GM10248 (cell line): Measurements from ENCODE around the gene KRTAP5-3.
"Not testable (repeated sequence)": the region's sequence is repeated elsewhere in the genome, so short reads cannot be mapped to it uniquely, and the experiment has no call there.

ENCODE experiments used
- CTCF ChIA-PET: fragments of 300-600 bp; sonication (Branson Sonifier 250); formaldehyde crosslinking; extraction: SDS; loops from one replicate; lab custom pipeline; 2021; ENCODE audit warnings: antibody characterized with exemption; lab: Yijun Ruan, JAX
- POLR2A ChIA-PET: fragments of 350-650 bp; sonication (Branson Sonifier 250); formaldehyde crosslinking; extraction: SDS; loops from one replicate; lab custom pipeline; 2020; ENCODE audit warnings: antibody characterized with exemption; lab: Yijun Ruan, JAX
- DNase-seq: peaks from one replicate; pipeline ENCODE4 v3.0.0; 2012; ENCODE audit errors: extremely low spot score
- CTCF ChIP-seq: IDR thresholded peaks from 2 replicates; pipeline ENCODE4 v1.5.1; 2012; ENCODE audit warnings: mild to moderate bottlenecking, low read depth; ENCODE audit errors: extremely low read depth, missing control alignments, control extremely low read depth

KRTAP5-3 gene

GRCh38 chr11:1581976-1582375 is 26.3 kb downstream of the KRTAP5-3 start:
- POLR2A ChIA-PET: no interaction called here
- TF ChIP-seq CTCF: no peak
- no peak for DNase-seq
- CTCF ChIA-PET: interaction anchor here (0.8 to 1.1 kb wide), 3 partner anchors 13 to 33 kb away, joined by 3 read pairs; no protein-coding TSS in a partner anchor

GRCh38 chr11:1576825-1577224 is 31.4 kb downstream of the KRTAP5-3 start:
- DNase-seq: no peak
- TF ChIP-seq CTCF: no peak
- CTCF ChIA-PET: interaction anchor here (0.7 to 3.2 kb wide), 4 partner anchors 12 to 194 kb away, joined by 3 to 12 read pairs (median 3); no protein-coding TSS in a partner anchor
- POLR2A ChIA-PET: no interaction called here

- CTCF ChIA-PET: interaction anchor here (1.1 to 3.4 kb wide), 10 partner anchors 11 to 371 kb away, joined by 3 to 38 read pairs (median 6); partner anchors contain the start of gene KRTAP5-2
- DNase-seq, POLR2A ChIA-PET: not testable (repeated sequence)
Observed at GRCh38 chr11:1575756-1576155, 32.5 kb downstream of the KRTAP5-3 start.

- TF ChIP-seq CTCF: no peak
- no peak for DNase-seq
- ChIA-PET CTCF (interaction anchor here (0.6 to 3.4 kb wide), 48 partner anchors 8 to 461 kb away, joined by 3 to 38 read pairs (median 5); partner anchors contain the start of gene KRTAP5-2), POLR2A (no interaction called here)
Observed at GRCh38 chr11:1574933-1575242, 33.4 kb downstream of the KRTAP5-3 start.

- peak; percentile 79 for DNase-seq
- POLR2A ChIA-PET: no interaction called here
Observed at GRCh38 chr11:1574238-1574932, 33.9 kb downstream of the KRTAP5-3 start.

GRCh38 chr11:1573903-1574237 is 34.4 kb downstream of the KRTAP5-3 start:
- DNase-seq: no peak

More at GRCh38 chr11:1574238-1574932, 33.9 kb downstream of the KRTAP5-3 start:
- TF ChIP-seq CTCF: peak; percentile 95
- CTCF ChIA-PET: interaction anchor here (0.6 to 3.4 kb wide), 50 partner anchors 9 to 462 kb away, joined by 3 to 38 read pairs (median 4); partner anchors contain the start of gene KRTAP5-2

More at GRCh38 chr11:1573903-1574237, 34.4 kb downstream of the KRTAP5-3 start:
- no peak for TF ChIP-seq CTCF
- ChIA-PET POLR2A (no interaction called here), CTCF (interaction anchor here (0.7 to 3.4 kb wide), 15 partner anchors 9 to 374 kb away, joined by 3 to 38 read pairs (median 11); partner anchors contain the start of gene KRTAP5-2)
